ENCODE results near the gene MBD5.

MBD5 gene

GRCh38 chr2:148554459-148555247 lies 533.8 kb downstream of the MBD5 start:
- in situ Hi-C loops (cut with MboI; ENCODE audit: low sequenced_read_pairs, unreplicated experiment): loop anchor here (25.0 kb wide), 1 partner anchor 433 kb away; no protein-coding TSS in a partner anchor
- no peak for DNase-seq (ENCODE audit: low spot score)
- no peak for TF ChIP-seq CTCF (IDR thresholded peaks at IDR 0.05; ENCODE audit: borderline replicate concordance, control extremely low read depth, extremely low read depth, insufficient read depth, missing control alignments)

GRCh38 chr2:148555622-148556294 lies 534.9 kb downstream of the MBD5 start:
- no peak for TF ChIP-seq CTCF (IDR thresholded peaks at IDR 0.05; ENCODE audit: borderline replicate concordance, control extremely low read depth, extremely low read depth, insufficient read depth, missing control alignments)
- in situ Hi-C loops (cut with MboI; ENCODE audit: low sequenced_read_pairs, unreplicated experiment): loop anchor here (25.0 kb wide), 1 partner anchor 432 kb away; no protein-coding TSS in a partner anchor
- DNase-seq (ENCODE audit: low spot score): no peak

GRCh38 chr2:148557844-148558436 lies 537.0 kb downstream of the MBD5 start:
- no peak for DNase-seq (ENCODE audit: low spot score)
- in situ Hi-C loops (cut with MboI; ENCODE audit: low sequenced_read_pairs, unreplicated experiment): loop anchor here (25.0 kb wide), 1 partner anchor 429 kb away; no protein-coding TSS in a partner anchor

GRCh38 chr2:148560496-148560895 lies 539.6 kb downstream of the MBD5 start:
- no peak for DNase-seq (ENCODE audit: low spot score)
- in situ Hi-C loops (cut with MboI; ENCODE audit: low sequenced_read_pairs, unreplicated experiment): loop anchor here (25.0 kb wide), 1 partner anchor 427 kb away; no protein-coding TSS in a partner anchor
- TF ChIP-seq CTCF (IDR thresholded peaks at IDR 0.05; ENCODE audit: borderline replicate concordance, control extremely low read depth, extremely low read depth, insufficient read depth, missing control alignments): no peak

More at GRCh38 chr2:148557844-148558436, 537.0 kb downstream of the MBD5 start:
- no peak for TF ChIP-seq CTCF (IDR thresholded peaks at IDR 0.05; ENCODE audit: borderline replicate concordance, control extremely low read depth, extremely low read depth, insufficient read depth, missing control alignments)

GRCh38 chr2:148561389-148561788 lies 540.5 kb downstream of the MBD5 start:
- TF ChIP-seq CTCF (IDR thresholded peaks at IDR 0.05; ENCODE audit: borderline replicate concordance, control extremely low read depth, extremely low read depth, insufficient read depth, missing control alignments): no peak
- DNase-seq (ENCODE audit: low spot score): no peak
- in situ Hi-C loops (cut with MboI; ENCODE audit: low sequenced_read_pairs, unreplicated experiment): loop anchor here (25.0 kb wide), 1 partner anchor 426 kb away; no protein-coding TSS in a partner anchor

- in situ Hi-C loops (cut with MboI; ENCODE audit: low sequenced_read_pairs, unreplicated experiment): loop anchor here (25.0 kb wide), 1 partner anchor 422 kb away; no protein-coding TSS in a partner anchor
- TF ChIP-seq CTCF (IDR thresholded peaks at IDR 0.05; ENCODE audit: borderline replicate concordance, control extremely low read depth, extremely low read depth, insufficient read depth, missing control alignments): no peak
- DNase-seq (ENCODE audit: low spot score): no peak
These were observed 544.5 kb downstream of the MBD5 start for GRCh38 chr2:148565272-148565894.

Measured in GM13976 (cell line).